AG20443 (cell line): ENCODE results near the gene TCEA3.
A peak's percentile ranks its signal among the peaks of the same experiment; 100 is the strongest.
"Not testable (repeated sequence)": the region's sequence is repeated elsewhere in the genome, so short reads cannot be mapped to it uniquely, and the experiment has no call there.

Experiments
- DNase-seq: peaks from one replicate; pipeline ENCODE4 v3.0.0; 2012; ENCODE audit warnings: low spot score, mixed read lengths

TCEA3 gene

DNA sequence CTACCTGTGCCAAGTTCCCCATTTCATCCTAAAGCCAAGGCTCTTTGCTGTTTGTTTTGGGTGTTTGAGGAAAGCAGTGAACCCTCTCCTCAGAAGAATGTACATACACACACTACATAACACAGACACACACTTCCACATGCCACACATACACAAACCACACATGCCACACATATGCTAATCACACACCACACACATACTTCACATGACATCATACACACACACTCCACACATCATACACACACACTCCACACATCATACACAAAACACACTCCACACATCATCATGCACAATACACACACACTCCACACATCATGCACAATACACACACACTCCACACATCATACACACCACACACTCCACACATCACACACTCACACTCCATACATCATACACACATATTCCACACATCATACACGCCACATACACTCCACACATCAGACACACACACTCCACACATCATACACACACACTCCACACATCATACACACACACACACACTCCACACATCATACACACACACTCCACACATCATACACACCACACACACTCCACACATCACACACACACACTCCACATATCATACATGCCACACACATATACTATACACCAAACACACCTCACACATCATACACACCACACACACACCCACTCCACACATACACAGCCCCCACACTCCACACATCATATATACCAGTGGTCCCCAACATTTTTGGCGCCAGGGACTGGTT, 32.3 kb downstream of the TCEA3 start:
- DNase-seq, result no peak

- DNase-seq, result no peak
Measured at GRCh38 chr1:23389837-23390321, 34.7 kb downstream of the TCEA3 start.

DNA sequence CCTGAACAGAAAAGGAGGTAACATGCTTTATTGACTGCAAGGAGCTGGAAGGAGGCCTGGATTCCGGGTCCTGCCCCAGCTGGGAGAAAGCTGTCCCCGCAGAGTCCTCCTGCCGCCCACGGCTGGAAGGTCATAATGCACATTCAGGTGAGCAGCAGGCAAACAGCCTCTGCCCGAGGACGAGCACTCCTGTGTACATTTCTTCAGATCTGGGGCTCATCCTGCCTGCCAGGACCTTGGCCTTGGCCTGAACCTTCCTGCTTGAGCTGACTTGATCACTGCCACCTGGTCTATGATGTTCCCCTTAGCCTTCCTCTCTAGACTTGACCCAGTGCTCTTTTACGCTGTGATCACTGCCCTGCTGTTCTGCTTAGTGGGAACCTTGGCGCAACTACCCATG, 37.1 kb downstream of the TCEA3 start:
- no peak for DNase-seq

- peak; percentile 38 for DNase-seq
Measured at GRCh38 chr1:23385119-23385621, 39.4 kb downstream of the TCEA3 start.

DNA sequence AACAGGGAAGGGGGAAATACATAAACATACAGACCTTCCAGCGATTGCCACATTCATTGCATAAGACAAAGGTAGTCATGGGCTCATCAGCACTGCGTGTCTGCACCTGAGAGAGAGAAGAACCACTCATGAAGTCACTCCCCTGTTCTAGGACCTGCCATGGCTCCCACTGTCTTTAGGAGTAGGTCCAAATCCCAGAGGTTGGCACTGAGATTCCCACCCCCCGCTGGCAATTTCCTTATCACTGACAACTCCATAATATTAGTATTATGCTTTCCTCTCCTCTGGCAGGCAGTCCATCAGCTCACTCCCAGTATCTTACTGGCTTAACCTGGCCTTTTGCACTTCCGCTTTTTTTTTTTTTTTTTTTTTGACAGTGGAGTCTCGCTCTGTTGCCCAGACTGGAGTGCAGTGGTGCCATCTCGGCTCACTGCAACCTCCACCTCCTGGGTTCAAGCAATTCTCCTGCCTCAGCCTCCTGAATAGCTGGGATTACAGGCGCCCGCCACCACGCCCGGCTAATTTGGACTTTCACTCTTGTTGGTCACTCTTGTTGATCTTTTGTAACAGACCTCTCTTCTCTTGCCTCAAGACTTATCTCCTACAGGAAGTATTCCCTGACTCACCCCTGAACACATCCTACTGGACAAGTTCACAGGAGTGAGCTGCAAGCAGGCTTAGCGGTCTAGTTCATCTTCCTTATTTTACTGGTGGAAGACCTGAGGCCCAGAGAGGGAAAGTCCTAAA, 40.1 kb downstream of the TCEA3 start:
- peak; percentile 61 for DNase-seq

DNA sequence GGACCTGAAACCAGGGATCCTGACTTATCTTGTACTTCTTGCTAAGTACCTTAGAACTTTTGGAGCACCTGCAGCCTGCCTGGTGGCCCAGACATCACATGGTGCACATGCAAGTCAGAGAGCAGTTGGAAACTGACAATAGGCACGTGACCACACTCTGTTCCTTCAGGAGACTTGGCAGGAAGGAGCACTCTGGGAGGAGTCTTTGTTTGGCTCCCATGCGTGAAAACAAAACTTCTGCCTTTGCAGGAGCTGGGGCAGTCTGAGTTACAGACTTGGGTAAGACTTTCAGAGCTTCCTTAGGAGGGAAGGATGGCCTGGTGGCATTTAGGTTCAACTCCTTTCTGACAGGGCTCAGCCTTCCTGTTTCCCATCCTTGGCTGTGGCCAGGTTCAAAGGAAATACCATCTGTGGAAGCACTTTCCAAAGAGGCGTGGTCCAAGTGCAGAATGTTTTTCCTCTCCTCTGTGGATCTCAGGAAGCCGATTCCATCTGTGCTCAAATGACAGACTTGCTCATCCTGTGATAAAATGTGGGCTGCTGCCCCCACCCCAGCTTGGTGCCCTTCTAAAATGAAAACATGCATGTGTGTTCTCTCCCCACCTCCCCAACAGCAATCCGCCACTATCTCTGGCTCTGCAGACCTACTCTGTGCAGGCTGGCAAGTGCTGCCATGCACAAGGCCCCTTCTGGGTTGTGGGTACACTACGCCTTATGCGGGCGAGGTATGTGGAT, 40.8 kb downstream of the TCEA3 start:
- no peak for DNase-seq

GRCh38 chr1:23381233-23381885, 43.2 kb downstream of the TCEA3 start:
- no peak for DNase-seq

DNA sequence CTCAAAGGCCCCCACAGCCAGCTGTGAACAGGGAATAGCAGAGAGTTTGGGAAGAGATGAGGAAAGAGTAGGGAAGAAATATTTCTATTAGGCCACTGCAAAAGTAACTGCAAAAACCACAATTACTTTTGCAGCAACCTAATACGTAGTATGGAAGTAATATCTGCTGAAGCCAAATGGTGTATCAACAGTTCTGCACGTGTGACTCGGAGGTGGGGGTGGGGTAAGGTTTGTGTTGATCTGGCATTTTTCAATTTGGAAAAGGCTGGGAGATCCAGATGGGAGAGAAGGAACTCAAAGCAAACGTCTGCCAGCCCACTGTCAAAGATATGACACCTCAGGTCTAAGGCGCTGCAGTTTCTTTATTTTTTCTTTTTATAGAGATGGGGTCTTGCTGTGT, 43.8 kb downstream of the TCEA3 start:
- DNase-seq, result no peak

DNA sequence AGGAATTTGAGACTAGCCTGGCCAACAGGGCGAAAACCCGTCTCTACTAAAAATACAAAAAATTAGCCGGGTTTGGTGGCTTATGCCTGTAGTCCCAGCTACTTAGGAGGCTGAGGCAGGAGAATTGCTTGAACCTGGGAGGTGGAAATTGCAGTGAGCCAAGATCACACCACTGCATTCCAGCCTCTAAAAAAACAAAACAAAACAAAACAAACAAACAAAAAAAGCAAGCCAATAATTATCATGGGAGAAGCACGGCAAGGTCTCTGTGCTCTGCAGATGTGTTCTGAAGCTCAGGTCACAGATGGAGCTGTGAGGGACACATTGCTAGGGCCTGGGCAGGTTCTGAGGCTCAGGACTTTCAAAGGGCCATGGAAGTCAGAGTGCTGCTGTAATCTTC, 44.3 kb downstream of the TCEA3 start:
- DNase-seq, result not testable (repeated sequence)

- DNase-seq, result peak; percentile 66
Measured at GRCh38 chr1:23376890-23377811, 47.4 kb downstream of the TCEA3 start.

DNA sequence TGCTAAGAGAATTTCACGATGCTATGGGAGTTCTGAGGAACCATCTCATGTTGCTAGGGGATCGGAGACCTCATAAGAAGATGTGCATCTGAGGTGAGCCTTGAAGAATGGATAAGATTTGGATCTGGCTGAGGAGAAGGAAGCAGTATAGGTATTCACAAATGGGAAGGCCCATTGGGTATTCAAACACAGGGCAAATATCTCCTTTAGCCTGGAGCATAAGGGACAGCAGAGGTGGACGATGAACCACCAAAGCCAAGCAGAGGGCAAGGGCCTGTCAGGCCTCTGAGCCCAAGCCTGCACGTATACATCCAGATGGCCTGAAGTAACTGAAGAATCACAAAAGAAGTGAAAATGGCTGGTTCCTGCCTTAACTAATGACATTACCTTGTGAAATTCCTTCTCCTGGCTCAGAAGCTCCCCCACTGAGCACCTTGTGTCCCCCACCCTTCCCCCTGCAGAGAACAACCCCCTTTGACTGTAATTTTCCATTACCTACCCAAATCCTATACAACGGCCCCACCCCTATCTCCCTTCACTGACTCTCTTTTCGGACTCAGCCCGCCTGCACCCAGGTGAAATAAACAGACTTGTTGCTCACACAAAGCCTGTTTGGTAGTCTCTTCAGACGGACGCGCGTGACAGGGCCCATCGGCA, 50.3 kb downstream of the TCEA3 start:
- DNase-seq, result not testable (repeated sequence)

GRCh38 chr1:23371987-23372880, 52.3 kb downstream of the TCEA3 start:
- DNase-seq, result no peak

DNA sequence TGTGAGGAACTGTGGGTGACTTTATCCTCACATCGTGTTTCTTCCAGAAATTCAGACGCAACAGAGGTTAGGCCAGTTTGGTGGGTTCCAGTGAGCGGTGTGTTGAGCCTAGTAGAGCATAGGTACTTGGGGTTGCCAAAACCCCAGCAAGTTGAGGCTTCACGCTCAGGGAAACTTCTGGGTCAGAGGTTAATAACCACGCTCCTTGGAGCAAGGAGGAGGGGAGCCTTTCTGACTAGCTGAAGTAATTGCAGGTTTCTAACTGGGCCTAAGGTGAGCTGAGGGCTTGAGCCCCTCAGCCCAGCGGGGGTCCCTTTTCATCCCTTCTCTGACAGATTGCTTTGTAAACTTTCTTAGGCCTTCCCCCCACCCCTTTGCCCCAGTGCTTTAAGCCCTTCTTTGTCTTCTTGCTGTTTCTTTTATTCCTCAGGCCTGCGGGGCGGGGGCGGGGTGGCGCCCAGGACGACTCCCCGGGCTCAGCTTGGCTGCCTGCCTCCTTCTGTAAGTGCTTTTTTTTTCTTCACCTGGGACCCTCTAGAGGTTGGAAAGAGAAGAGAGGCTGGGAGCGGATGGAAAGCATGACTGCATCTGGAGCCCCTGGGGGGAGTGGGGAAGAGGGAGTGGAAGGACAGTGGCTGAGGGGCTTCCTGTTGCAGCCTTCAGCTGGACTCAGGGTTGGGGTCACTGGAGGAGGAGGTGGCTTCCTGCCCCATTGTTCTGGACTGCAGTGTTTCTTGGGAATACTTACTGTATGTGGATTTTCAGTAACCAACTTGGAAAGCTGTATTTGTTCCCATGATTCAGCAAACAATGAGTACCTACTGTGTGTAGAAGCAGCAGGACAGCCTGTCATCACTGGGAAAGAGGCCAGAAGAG, 53.6 kb downstream of the TCEA3 start:
- DNase-seq, result no peak

- DNase-seq, result no peak
Measured at GRCh38 chr1:23370330-23370708, 54.2 kb downstream of the TCEA3 start.

DNA sequence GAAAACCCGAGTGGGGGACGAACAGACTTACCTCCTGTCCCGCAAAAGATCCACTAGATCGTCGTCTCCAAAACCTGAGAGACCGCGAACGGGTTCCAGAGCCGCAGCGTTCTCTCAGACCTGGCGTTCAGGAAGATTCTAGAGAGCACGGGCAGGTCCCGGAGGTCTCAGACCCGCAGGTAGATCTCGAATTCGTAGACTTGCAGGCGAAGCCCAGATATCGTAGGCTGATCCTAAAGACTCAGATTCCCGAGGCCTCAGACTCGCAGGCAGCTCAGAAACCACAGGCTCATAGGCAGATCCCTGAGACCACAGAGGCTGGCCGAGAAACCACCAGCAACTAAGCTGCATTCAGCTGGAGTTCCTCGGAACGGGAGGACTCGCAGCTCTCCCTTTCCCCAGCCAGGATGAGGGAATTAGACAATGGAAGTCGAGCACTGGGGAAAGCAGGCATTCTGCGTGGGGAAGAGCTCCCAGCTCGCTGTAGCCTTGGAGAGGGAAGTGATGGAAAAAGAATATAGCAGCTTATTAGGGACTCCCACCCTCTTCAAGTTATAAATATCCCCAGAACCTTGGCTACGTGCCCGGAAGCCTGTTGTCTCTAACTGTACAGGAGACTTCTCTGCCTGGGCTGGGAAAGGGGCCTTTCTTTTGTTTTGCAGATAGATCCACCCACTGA, 55.1 kb downstream of the TCEA3 start, which contains the start of gene ZNF436:
Gene ZNF436 (minus strand): TSS at position 502 of the 679 bp plus-strand sequence. CDS start 1,831 bp downstream, outside the sequence.
- peak; percentile 61 for DNase-seq

DNA sequence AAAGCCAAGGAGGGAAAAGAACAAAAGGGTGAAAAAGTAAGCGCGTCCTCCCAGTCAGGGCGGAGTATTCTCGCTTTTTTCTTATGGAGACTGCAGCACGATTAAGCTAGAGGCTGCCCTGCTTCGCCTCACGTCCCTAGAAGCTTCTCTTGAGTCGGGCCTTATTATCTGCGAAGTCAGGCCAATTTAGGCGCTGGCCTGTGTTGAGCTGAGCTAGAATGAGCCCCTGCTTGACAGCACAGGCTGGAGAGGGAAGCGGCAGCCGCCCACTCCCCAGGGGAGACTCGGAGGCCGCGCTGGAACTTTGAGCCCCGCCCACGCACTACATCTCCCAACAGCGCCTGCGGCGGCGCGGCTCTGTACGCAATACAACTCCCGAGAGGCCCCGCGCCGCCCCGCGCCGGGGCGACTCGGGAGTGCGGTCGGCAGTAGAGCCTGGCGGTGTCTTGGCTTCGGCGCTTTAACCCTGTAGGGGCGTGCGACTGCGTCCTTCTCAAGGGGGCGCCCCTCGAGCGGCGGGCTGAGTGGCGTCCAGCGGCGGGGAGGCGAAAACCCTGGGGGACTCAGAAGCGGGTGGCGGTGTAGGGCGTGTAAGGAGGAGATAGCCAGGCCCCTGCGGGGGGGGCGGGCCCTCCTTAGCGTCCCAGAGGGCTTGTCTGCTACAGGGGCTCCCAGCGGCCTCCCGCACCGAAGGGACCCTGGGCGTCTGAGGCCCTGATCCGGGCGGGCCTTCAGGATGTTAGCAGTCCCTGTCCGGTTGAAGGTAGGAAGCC, 55.8 kb downstream of the TCEA3 start:
- DNase-seq, result peak; percentile 91
